NCI-H2171 treated with DMSO at 0.1 percent for 48 hours (cell line): ENCODE results near the gene AK3.
A peak's percentile ranks its signal among the peaks of the same experiment; 100 is the strongest.
"Not testable (repeated sequence)": the region's sequence is repeated elsewhere in the genome, so short reads cannot be mapped to it uniquely, and the experiment has no call there.

Experiments used
- DNase-seq: peaks from one replicate; lab custom pipeline; 2025; lab: John Stamatoyannopoulos, UW

Gene AK3

DNA sequence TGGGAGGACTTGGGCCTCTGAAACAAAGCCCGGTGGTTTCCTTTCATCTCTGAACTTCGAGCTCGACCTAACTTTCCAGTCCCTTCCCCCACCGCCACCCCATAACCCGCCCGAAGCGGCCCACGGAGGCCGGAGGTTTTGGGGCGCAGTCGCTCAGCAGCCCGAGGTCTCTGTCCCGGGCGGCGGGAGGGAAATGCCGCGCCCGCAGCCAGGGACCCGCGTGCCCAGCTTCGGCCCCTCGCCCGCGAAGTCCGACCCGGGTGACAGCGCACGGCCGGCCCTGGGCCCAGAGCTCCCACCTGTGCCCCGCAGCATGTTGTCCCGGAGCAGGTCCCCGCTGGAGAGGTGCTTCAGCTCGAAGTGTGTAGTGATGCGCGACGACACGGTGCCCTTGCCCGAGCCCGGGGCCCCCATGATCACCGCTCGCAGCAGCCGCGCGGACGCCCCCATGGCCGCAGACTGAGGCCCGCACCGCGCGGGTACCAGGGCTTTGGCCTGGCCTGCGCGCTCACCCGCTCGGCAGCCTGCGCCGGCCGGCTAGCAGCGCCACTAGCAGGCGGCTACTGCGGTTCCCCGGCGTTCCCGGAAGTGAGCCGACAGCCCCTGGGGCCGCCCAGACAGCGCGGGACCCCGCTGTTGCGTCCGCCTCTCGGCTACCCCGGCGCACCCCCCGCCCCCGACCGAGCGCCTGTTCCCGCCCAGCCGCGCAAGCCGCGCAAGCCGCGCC is at the start of gene AK3:
Gene AK3, minus strand, starts transcription at position 565 of the 727 bp plus-strand sequence. Its CDS starts 115 bp downstream, at position 450.
- DNase-seq, result peak; percentile 89

DNA sequence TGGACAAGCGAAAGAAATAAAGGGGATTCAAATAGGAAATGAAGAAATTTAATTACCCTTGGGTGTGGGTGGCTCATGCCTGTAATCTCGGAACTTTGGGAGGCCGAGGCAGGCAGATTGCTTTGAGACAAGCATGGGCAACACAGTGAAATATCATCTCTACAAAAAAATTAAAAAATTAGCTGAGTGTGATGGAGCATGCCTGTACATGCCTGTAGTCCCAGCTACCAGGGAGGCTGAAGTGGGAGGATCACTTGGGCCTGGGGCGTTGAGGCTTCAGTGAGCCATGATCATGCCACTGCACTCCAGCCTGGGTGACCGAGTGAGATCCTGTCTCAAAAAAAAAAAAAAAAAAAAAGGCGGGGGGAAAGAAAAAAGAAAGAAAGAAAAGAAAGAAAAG is 47.7 kb upstream of the AK3 start:
- DNase-seq, result peak; percentile 88

DNA sequence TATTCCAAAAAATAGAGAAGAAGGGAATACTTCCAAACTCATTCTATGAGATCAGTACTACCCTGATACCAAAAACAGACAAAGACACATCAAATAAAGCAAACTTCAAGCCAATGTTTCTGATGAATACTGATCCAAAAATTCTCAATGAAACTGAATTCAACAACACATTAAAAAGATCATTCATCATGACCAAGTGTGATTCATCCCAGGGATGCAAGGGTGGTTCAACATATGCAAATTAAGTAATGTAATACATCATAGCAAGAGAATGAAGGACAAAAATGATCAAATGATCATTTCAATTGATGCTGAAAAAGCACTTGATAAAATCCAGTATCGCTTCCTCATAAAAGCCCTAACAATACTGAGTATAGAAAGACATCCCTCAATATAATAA is 46.9 kb upstream of the AK3 start:
- no peak for DNase-seq

DNA sequence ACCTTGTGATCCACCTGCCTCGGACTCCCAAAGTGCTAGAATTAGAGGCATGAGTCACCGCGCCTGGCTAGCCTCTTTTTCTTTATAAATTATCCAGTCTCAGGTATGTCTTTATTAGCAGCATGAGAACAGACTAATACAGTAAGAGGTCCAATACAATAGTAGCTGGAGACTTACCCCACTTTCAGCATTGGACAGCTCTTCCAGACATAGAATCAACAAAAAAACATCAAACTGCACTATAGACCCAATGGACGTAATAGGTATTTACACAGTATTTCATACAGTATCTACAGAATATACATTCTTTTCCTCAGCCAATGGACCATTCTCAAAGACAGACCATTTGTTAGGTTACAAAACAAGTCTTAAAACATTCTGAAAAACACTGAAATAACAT is 45.6 kb upstream of the AK3 start:
- no peak for DNase-seq

DNA sequence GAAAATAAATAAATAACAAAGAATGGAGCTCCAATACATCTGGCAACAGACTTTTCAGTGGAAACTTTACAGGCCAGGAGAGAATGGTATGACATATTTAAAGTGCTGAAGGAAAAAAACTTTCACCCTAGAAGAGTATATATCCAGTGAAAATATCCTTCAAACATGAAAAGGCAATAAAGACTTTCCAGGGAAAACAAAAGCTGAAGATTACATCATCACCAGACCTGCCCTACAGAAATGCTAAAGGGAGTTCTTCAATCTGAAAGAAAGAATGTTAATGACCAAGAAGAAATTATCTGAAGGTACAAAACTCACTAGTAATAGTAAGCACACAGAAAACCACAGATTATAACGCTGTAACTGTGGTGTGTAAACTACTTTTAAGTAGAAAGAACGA is 43.4 kb upstream of the AK3 start:
- no peak for DNase-seq

DNA sequence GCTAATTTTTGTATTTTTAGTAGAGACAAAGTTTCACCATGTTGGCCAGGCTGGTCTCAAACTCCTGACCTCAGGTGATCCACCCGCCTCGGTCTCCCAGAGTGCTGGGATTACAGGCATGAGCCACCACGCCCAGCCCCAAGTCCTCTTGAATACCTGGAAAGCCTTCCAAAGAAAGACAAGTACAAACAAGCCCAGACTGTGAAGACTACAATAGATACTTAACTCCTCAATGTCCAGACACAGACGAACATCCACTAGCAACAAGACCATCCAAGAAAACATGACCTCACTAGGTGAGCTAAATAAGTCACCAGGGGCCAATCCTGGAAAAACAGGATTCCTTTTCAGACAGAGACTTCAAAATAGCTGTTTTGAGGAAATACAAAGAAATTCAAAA is 42.2 kb upstream of the AK3 start:
- DNase-seq, result peak; percentile 16

DNA sequence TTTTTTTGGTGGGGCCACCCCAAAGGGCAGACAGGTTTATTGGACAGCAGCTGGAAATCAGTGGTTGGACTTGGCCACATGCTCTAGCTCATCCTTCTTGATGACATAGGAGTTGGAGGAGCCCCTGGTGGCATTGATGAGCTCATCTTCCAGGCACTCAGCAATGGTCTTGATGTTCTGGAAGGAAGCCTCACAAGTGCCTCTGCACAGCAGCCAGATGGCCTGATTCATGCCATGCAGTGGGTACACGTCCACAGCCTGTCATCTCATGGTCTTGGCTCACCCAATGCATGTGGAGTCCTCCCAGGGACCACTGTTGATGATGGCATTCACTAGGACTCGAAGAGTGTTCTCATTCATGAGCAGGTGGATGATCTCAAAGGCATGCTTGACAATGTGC is 40.4 kb upstream of the AK3 start:
- DNase-seq, result no peak

DNA sequence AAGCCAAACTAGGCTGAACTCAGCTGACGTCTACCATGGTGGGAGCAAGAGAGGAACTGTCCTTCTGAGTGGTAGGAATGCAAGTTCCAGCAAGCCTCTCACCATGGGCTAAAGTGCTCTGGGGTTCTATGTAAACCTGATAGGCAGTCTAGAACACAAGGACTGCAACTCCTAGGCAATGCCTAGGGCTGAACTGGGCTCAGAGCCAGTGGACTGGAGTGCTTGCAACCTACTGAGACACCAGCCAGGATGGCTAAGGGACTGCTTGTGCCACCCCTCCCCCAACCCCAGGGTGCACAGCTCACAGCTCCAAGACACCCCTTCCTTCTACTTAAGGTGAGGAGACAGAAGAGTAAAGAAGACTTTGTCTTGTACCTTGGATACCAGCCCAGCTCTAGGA is 39.6 kb upstream of the AK3 start:
- no peak for DNase-seq

DNA sequence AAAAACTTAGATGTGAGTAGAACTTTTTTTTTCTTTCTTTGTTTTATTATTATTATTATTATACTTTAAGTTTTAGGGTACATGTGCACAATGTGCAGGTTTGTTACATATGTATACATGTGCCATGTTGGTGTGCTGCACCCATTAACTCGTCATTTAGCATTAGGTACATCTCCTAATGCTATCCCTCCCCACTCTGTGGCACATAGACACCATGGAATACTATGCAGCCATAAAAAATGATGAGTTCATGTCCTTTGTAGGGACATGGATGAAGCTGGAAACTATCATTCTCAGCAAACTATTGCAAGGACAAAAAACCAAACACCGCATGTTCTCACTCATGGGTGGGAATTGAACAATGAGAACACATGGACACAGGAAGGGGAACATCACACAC is 34.0 kb upstream of the AK3 start:
- DNase-seq, result not testable (repeated sequence)

DNA sequence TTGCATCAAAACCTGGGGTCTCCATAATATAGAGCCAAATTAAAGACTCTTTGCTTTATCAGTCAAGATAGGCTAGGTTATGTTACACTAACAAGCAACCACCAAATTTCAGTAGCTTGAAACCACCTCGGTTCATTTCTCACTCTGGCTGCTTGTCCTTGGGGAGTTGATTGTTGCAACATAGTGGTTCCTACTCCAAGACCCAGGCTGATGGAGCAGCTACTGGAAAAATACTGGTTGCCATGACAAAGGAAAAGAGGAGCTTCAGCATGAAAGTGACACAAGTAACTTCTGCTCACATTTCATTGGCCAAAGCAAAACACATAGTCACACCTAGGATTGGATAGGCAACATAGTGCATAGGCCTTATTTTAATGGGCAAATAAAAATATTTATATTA is 33.2 kb upstream of the AK3 start:
- DNase-seq, result peak; percentile 78

DNA sequence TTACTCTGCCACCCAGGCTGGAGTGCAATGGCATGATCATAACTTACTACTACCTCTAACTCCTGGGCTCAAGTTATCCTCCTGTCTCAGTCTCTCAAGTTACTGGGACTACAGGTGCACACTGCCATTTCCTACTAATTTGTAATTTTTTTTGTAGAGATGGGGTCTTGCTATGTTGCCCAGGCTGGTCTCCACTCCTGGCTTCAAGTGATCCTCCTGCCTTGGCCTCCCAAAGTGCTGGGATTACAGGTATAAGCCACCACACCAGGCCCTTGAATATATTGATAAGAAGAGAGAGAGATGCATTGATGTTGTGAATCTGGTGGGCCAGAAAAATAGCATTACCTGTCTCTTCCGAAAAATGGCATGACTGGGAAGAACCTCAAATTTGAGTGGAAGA is 30.8 kb upstream of the AK3 start:
- no peak for DNase-seq

DNA sequence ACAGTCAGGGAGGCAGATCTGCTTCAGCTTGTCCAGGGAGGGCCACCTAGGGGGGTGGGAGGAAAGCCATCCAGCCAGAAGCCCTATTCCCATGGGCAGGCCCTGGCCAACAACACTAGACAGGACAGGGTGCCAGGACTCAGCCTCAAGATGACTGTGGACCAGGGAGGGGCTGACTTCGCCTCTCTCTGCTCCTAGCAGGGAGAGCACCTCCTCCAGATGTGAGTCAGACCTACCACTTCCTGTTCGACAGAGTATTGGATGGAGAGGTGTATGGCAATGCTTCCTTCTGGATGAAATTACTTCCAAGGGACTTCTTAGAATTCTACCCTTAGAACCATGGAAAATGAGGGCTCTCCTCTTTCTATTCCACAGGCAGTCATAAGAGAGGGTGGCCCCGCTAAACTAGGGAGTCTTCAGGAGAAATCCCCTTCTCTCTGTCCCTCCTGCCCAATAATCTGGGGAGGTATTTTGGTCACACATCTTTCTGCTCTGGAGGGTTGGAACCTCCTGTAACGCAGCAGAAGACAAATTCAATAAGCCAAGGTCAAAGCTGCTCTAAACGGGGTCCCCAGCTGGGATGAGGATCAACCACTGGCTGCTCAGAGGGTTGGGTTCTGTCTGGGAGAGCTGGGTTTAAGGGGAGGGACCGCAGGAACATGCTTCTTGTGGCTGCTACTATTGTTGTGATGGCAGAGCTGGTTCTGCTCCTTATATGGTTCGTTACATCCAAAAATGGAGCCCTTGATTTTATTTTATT is 28.5 kb upstream of the AK3 start:
- DNase-seq, result no peak

DNA sequence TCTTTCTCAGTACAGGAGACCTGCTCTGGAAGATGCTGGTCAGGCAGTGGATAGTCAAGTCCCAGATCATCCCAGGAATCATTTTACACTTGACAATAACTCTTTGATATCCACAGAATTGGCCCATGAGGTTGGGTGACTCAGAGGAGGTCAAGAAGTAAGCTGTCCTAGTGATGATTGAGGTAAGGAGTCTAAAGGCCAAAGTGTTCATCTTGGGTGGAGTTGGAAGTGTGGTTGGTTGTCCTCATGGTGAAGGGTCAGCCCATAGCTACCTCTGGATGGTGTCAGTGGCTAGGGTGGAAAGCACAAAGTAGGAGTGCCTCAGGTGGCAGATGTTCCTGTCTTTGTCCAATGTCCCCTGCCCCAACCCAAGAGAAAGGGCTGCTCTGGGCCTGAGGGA is 27.7 kb upstream of the AK3 start:
- DNase-seq, result no peak

DNA sequence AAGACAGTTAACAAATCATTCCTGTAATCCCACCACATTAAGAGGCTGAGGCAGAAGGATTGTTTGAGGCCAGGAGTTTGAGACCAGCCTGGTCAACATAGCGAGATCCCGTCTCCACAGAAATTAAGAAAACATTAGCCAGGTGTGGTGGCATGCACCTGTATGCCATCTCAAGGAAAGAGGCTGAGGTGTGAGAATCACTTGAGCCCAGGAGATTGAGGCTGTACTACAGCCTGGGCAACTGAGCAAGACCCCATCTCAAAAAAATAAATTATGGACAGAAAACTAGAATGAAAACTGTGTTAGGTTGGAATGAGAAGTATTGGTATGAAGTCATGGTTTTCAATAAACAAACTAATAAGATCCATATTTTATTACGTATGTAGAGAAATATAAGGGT is 23.0 kb upstream of the AK3 start:
- no peak for DNase-seq

DNA sequence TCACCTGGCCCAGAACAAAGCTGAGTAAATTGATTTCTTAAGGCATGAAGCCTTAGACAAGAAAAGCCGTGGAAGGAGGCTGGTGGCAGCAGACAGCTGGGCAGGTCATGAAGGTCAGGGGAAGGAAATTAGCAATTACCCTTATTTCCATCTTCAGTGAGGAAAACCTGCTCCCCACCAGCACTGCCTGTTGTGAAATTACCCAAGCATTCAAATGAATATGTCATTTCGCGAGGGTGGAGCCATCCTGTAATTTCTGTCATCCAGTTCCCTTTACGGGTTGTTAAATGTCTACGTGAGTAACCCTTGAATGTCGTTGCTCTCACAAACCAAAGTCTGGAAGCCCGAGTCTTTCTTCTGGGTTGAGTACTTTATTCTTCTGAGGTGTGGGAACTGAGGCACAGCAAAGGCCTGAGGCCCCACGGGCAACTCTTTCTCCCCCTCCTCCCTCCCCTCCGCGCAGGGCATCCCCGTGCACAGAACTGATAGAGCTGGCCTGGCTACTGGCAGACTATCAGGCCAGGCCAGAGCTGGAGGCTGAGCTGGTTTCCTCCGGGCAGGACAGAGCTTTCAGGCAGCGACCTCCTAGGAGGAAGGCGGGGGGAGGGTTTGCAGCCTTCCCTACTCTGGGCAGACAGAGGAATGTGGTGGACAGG is 22.0 kb upstream of the AK3 start:
- DNase-seq, result no peak

DNA sequence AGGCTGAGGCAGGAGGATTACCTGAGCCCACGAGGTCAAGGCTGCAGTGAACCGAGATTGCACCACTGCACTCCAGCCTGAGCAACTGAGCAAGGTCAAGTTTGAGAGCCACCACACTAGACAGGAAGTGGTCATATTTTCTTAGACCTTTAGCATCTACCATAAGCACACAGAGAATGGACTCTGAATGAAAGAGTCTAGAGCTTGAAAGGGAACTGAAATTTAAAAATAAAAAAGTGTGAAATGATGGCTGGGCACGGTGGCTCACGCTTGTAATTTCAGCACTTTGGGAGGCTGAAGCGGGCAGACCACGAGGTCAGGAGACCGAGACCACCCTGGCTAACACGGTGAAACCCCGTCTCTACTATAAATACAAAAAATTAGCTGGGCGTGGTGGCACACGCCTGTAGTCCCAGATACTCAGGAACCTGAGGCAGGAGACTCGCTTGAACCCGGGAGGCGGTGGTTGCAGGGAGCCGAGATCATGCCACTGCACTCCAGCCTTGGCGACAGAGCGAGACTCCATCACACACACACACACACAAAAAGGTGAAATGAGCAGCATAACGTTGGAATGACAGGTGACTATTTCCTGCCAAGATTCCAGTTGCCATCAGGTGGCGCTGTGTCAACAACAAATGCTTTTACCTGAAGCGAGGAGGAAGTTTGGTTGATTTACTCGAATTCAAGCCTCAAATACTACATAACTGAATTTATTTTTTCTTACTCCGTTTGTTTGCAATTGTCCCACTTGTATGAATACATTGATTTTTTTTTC is 21.3 kb upstream of the AK3 start:
- peak; percentile 91 for DNase-seq

DNA sequence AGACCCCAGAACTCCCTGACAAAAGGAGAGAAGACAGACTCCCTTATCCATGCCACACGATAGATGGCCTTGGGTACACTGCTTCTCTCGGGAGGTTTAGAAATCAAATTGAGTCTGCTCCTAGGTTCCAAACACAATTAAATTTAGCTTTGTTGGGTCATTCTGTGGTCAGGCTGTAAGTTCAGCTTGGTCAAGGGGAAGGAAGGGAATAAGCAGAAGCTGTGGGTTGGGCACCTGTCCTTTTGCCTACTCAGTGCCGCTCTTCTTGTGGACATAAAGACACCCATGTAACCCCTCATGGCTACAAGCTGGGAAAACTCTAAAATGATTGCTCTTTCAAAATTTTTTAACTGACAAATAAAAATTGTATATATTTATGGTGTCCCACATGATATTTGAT is 19.1 kb upstream of the AK3 start:
- no peak for DNase-seq

DNA sequence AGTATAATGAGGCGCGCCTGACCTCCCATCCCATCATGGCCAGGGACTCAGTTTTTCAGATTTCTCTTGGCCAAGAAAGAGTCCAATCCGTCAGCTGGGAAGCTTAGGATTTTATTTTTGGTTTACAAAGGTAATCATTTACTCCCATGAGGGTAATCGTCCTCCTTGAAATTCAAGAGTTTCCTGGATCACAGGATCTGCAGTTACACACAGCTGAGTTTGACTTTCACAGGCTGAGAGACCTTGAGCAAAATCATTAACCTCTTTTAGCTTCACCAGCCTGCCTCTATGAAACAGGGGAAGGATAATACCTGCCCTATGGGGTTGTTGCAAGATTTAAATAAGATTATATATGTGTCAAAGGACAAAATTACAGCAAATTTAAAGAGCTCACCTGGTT is 15.4 kb upstream of the AK3 start:
- DNase-seq, result no peak

DNA sequence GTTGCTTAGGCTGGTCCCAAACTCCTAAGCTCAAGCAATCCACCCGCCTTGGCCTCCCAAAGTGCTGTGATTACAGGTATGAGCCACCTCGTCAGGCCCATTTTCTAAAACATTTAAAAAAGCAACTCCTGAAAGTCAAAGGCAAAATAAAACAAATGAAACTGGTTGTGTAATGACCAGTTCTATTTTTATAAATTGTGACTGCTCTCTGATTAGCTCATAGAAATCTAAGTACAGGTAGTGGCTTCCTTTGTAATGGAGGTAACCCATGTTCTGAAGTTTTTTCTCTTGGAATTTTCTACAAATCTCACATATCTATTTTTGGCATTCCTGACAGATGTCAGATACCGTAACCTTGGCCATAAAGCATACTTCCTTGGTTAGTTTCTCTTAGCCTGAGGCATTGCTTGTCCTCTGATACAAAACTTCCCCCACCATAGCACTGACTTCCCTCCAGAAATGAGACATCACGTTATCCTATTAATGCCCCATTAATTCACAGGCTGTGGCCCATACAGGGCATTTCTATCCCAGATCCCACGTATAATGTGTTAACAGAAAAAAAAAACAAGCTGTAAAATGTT is 14.1 kb upstream of the AK3 start:
- DNase-seq, result no peak

DNA sequence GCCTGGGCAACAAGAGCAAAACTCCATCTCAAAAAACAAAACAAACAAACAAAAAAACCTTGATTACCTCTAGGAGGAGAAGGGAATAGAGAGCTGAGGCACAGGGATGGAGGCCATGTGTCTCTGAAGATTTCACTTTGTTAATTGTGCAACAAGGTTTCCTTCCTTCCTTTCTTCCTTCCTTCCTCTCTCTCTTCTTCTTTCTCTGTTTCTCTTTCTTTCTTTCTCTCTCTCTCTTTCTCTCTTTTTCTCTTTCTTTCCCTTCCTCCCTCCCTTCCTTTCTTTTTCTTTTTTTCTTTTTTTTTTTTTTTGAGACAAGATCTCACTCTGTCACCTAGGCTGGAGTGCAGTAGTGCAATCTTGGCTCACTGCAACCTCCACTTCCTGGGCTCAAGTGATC is 13.5 kb upstream of the AK3 start:
- DNase-seq, result not testable (repeated sequence)

DNA sequence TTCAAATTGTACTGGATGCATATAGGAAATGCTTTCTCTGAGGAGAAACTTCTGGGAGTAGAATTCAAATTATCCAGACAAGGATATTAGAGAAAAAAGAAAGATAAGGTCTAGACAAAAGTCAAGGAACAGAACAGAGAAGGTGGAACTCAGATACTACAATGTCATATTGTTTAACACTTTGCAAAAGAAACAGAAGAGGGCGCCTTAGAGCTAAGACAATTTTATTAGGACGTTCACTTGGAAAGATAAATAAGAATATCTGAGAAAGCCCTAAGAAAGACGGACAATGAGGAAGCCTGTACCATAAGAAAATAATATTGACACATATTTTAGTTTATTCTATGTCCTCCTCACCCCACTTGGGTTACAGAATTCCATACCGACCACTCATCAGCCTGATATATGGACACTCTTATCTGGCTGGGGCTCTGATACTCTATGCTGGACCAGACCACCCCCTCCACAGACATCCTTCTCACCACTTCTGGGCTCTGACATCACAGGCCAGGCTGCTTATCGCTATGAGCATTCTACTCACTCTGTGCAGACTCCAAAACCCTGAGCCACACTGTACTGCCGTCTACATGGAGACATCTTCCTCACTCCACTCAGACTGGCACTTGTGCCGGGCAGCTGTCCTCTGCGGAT is 9.1 kb upstream of the AK3 start:
- peak; percentile 64 for DNase-seq

DNA sequence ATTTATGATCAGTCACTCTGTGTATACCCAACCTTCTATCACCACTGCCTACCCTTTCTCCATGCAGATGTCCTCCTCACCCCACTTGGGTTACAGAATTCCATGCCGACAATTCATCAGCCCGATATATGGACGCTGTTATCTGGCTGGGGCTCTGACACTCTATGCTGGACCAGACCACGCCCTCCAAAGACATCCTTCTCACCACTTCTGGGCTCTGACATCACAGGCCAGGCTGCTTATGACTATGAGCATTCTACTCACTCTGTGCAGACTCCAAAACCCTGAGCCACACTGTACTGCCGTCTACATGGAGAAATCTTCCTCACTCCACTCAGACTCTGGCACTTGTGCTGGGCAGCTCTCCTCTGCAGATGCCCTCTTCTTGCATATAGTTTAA is 7.6 kb upstream of the AK3 start:
- no peak for DNase-seq
